HCT116 (cell line): ENCODE data around the gene FCRL5. TPM values are rescaled to one million over a fixed set of nuclear protein-coding genes. Genes with fewer than 3 reads are reported as not detected.

Source experiments
- ATAC-seq: fragments of 200-7000 bp; cut with Tn5 transposase; 2 replicates; pipeline ENCODE4 v1.9.1; 2020; ENCODE audit warnings: mild to moderate bottlenecking, moderate library complexity
- BruUV-seq: library from RNA; stranded (reverse); fragments of 400-500 nt; replicated peaks from 2 replicates; lab custom pipeline; 2021; lab: Mats Ljungman, UMichigan
- CTCF ChIA-PET: fragments of 300-600 bp; sonication (Branson Sonifier 250); formaldehyde crosslinking; loops from one replicate; lab custom pipeline; 2021; ENCODE audit warnings: antibody characterized with exemption; lab: Charles Lee
- POLR2A ChIA-PET: fragments of 300-600, 350-600 bp; sonication (Branson Sonifier 250); formaldehyde crosslinking; loops from one replicate; lab custom pipeline; 2021; ENCODE audit warnings: antibody characterized with exemption; lab: Charles Lee
- RAD21 ChIA-PET, 2 experiments: fragments of 300-600 bp; sonication (Branson Sonifier 250); formaldehyde crosslinking; loops; one replicate each; lab custom pipeline; 2023; ENCODE audit warnings: low total read pairs in 2 of 2; ENCODE audit not compliant: uncharacterized antibody in 2 of 2, unreplicated experiment in 2 of 2, low non-redundant PET in 1 of 2; lab: Charles Lee
- DNase-seq: peaks from one replicate; pipeline ENCODE4 v3.0.0-alpha.2; 2010; ENCODE audit warnings: low read depth, low spot score
- H2AFZ ChIP-seq: fragments of 200-600 bp; shearing (Covaris generic), sonication (generic); 2 replicates; pipeline ENCODE4 v1.6.1; 2017; ENCODE audit warnings: low read depth, mixed run types, mixed read lengths, antibody characterized with exemption, low read length; ENCODE audit not compliant: poor library complexity, severe bottlenecking
- H3K27ac ChIP-seq: 2 replicates; pipeline ENCODE4 v1.5.1; 2012; ENCODE audit warnings: low read depth, low read length
- H3K27me3 ChIP-seq: fragments of 200-600 bp; sonication (generic); 2 replicates; pipeline ENCODE4 v1.6.1; 2016; ENCODE audit warnings: mixed run types, low read length, mixed read lengths; ENCODE audit not compliant: insufficient read depth
- H3K36me3 ChIP-seq, 2 experiments: fragments of 200-500 bp in 1 of 2; fragments of 200-600 bp in 1 of 2; sonication (Bioruptor generic) in 1 of 2; sonication (generic) in 1 of 2; 2 replicates each; pipeline versions ENCODE4 v1.5.1 to v1.6.1; 2014 to 2016; ENCODE audit warnings: low read length in 2 of 2, inconsistent platforms in 1 of 2, mixed read lengths in 1 of 2, mixed run types in 1 of 2; ENCODE audit not compliant: insufficient read depth in 2 of 2, control insufficient read depth in 1 of 2
- H3K4me1 ChIP-seq, 2 experiments: fragments of 200-600 bp in 1 of 2; sonication (generic) in 1 of 2; 2 replicates each; pipeline versions ENCODE4 v1.5.1 to v1.6.1; 2012 to 2017; ENCODE audit warnings: low read length in 2 of 2, inconsistent platforms in 1 of 2, mild to moderate bottlenecking in 1 of 2, mixed read lengths in 1 of 2, mixed run types in 1 of 2, moderate library complexity in 1 of 2; ENCODE audit not compliant: insufficient read depth in 2 of 2, control insufficient read depth in 1 of 2
- H3K4me2 ChIP-seq: fragments of 200-600 bp; sonication (generic); 2 replicates; pipeline ENCODE4 v1.6.1; 2017; ENCODE audit warnings: mixed run types, low read length, mixed read lengths
- H3K4me3 ChIP-seq, 2 experiments: fragments of 200-600 bp in 1 of 2; sonication (generic) in 1 of 2; replicated peaks in 1 of 2; 2 replicates each; pipeline ENCODE4 v1.5.1; 2011 to 2016; ENCODE audit warnings: low read length in 2 of 2, control low read depth in 1 of 2, low read depth in 1 of 2, mild to moderate bottlenecking in 1 of 2, mixed read lengths in 1 of 2, mixed run types in 1 of 2
- H3K79me2 ChIP-seq: fragments of 200-600 bp; sonication (generic); 2 replicates; pipeline ENCODE4 v1.6.1; 2017; ENCODE audit warnings: mild to moderate bottlenecking, mixed run types, low read length, moderate library complexity, mixed read lengths; ENCODE audit not compliant: insufficient read depth
- H3K9ac ChIP-seq: fragments of 200-600 bp; sonication (generic); 2 replicates; pipeline ENCODE4 v1.6.1; 2016; ENCODE audit warnings: low read length, mixed read lengths
- H3K9me2 ChIP-seq: fragments of 200-600 bp; sonication (generic), shearing (Covaris generic); 2 replicates; pipeline ENCODE4 v1.6.1; 2017; ENCODE audit warnings: mixed run types, mild to moderate bottlenecking, moderate library complexity; ENCODE audit not compliant: insufficient read depth
- H3K9me3 ChIP-seq, 2 experiments: fragments of 200-500 bp in 1 of 2; fragments of 200-600 bp in 1 of 2; sonication (Bioruptor generic) in 1 of 2; sonication (generic) in 1 of 2; 2 replicates each; pipeline ENCODE4 v1.6.1; 2014 to 2017; ENCODE audit warnings: low read length in 2 of 2, mixed read lengths in 2 of 2, inconsistent platforms in 1 of 2, low read depth in 1 of 2, mild to moderate bottlenecking in 1 of 2, mixed run types in 1 of 2, moderate library complexity in 1 of 2; ENCODE audit not compliant: control insufficient read depth in 1 of 2, insufficient read depth in 1 of 2
- H4K20me1 ChIP-seq: fragments of 200-600 bp; sonication (generic), shearing (Covaris generic); 2 replicates; pipeline ENCODE4 v1.6.1; 2017; ENCODE audit warnings: mixed run types, mild to moderate bottlenecking, moderate library complexity; ENCODE audit not compliant: insufficient read depth
- CEBPB ChIP-seq: IDR thresholded peaks from 2 replicates; pipeline ENCODE4 v1.6.1; 2012; ENCODE audit warnings: low read depth
- EGR1 ChIP-seq: IDR thresholded peaks from 2 replicates; pipeline ENCODE4 v1.6.1; 2012; ENCODE audit warnings: low read depth
- EZH2phosphoT487 ChIP-seq: fragments of 200-600 bp; IDR thresholded peaks from 2 replicates; pipeline ENCODE4 v1.6.1; 2018; ENCODE audit warnings: antibody characterized with exemption, borderline replicate concordance
- FOSL1 ChIP-seq: IDR thresholded peaks from 2 replicates; pipeline ENCODE4 v1.6.1; 2012; ENCODE audit warnings: low read depth
- JUND ChIP-seq: IDR thresholded peaks from 2 replicates; pipeline ENCODE4 v1.6.1; 2012
- POLR2A ChIP-seq: IDR thresholded peaks from 2 replicates; pipeline ENCODE4 v1.7.0; 2011; ENCODE audit warnings: borderline replicate concordance; ENCODE audit not compliant: insufficient read depth, insufficient read length; ENCODE audit errors: extremely low read depth
- POLR2AphosphoS5 ChIP-seq: IDR thresholded peaks from 2 replicates; pipeline ENCODE4 v1.6.1; 2011; ENCODE audit warnings: mild to moderate bottlenecking, low read depth, low read length, moderate library complexity
- RAD21 ChIP-seq: IDR thresholded peaks from 2 replicates; pipeline ENCODE4 v1.6.1; 2012; ENCODE audit warnings: low read depth, mild to moderate bottlenecking
- SIN3A ChIP-seq: IDR thresholded peaks from 2 replicates; pipeline ENCODE4 v1.6.1; 2012; ENCODE audit warnings: low read depth
- SP1 ChIP-seq: IDR thresholded peaks from 2 replicates; pipeline ENCODE4 v1.6.1; 2012; ENCODE audit warnings: low read depth
- SRF ChIP-seq: IDR thresholded peaks from 2 replicates; pipeline ENCODE4 v1.6.1; 2012; ENCODE audit warnings: low read depth
- TCF7L2 ChIP-seq: IDR thresholded peaks from 2 replicates; pipeline ENCODE4 v1.7.0; 2011; ENCODE audit warnings: borderline replicate concordance, inconsistent platforms; ENCODE audit not compliant: insufficient read depth, insufficient read length; ENCODE audit errors: extremely low read depth
- YY1 ChIP-seq: IDR thresholded peaks from 2 replicates; pipeline ENCODE4 v1.6.1; 2011; ENCODE audit warnings: low read length, low read depth, moderate library complexity, mild to moderate bottlenecking; ENCODE audit not compliant: insufficient replicate concordance; ENCODE audit errors: extremely low read depth
- ZFX ChIP-seq: fragments of 450-650 bp; IDR thresholded peaks from 2 replicates; pipeline ENCODE4 v1.6.1; 2017
- ZNF274 ChIP-seq: fragments of 200-500 bp; sonication (Bioruptor generic); IDR thresholded peaks from 2 replicates; pipeline ENCODE4 v1.6.1; 2014; ENCODE audit warnings: mild to moderate bottlenecking, low read depth, low read length, inconsistent platforms
- intact Hi-C: fragments of 100-400 bp; cut with micrococcal nuclease; formaldehyde crosslinking; loops from 2 replicates; pipeline ENCODE4 v1.10.0; 2022
- total RNA-seq: library from RNA; stranded (reverse); gene quantifications from one replicate; pipeline ENCODE4 v1.2.1, GENCODE V29; 2021; ENCODE audit not compliant: unreplicated experiment
- TF ChIP-seq, protein P1 (sequence below): IDR thresholded peaks from 2 replicates; pipeline ENCODE4 v1.6.1; 2011; ENCODE audit warnings: mild to moderate bottlenecking, low read length, moderate library complexity; ENCODE audit not compliant: insufficient replicate concordance; ENCODE audit errors: extremely low read depth
- TF ChIP-seq, protein P2 (sequence below): IDR thresholded peaks from 2 replicates; pipeline ENCODE4 v1.6.1; 2012
- TF ChIP-seq, protein P3 (sequence below): IDR thresholded peaks from 2 replicates; pipeline ENCODE4 v1.6.1; 2012

The FCRL5 gene
- total RNA-seq, 1 experiment from 2014 or later, result not detected

DNA sequence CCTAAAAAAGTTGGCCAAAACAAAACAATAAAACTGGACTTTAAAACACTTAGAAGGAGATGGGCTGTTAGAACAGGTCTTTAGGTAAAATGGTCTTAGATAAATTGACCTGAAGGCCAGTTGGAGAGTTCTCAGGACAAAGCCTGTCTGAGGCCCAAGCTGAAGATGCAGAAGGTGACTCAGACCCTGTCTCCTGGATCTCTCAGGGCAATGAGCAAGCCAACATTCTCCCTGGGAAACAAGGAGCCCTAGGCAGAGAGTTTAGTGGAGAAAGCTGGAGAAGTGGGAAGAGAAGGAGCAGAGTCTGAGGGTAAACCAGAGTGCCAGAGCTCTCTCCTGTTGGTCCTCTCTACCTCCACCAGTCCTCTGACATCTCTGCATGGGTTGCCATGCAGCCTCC is 70.1 kb downstream of the FCRL5 start (continued):
- TF ChIP-seq, protein P1, sequence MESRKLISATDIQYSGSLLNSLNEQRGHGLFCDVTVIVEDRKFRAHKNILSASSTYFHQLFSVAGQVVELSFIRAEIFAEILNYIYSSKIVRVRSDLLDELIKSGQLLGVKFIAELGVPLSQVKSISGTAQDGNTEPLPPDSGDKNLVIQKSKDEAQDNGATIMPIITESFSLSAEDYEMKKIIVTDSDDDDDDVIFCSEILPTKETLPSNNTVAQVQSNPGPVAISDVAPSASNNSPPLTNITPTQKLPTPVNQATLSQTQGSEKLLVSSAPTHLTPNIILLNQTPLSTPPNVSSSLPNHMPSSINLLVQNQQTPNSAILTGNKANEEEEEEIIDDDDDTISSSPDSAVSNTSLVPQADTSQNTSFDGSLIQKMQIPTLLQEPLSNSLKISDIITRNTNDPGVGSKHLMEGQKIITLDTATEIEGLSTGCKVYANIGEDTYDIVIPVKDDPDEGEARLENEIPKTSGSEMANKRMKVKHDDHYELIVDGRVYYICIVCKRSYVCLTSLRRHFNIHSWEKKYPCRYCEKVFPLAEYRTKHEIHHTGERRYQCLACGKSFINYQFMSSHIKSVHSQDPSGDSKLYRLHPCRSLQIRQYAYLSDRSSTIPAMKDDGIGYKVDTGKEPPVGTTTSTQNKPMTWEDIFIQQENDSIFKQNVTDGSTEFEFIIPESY, result no peak
- TF ChIP-seq POLR2AphosphoS5, result no peak
- no peak for TF ChIP-seq SIN3A
- TF ChIP-seq, protein P2, sequence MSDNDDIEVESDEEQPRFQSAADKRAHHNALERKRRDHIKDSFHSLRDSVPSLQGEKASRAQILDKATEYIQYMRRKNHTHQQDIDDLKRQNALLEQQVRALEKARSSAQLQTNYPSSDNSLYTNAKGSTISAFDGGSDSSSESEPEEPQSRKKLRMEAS, result no peak
- TF ChIP-seq POLR2A, result no peak
- TF ChIP-seq RAD21, result no peak
- no peak for TF ChIP-seq EZH2phosphoT487
- TF ChIP-seq, all 23 proteins: peak for 0

DNA sequence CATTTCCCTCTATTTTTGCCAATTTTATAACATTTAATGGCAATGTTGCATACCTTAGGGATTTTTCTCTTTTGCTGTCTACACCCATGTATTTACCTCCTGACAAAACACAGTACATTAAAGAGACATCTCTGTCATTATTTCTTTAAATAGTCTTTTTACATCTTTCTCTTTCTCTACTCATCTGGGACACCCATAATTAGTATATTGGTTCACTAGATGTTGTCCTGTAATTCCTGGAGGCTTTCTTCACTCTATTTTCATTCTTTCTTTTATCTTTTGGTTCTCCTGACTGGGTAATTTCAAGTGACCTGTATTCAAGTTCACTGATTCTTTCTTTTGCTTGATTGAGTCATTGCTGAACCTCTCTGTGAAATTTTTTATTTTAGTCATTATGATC is 74.3 kb downstream of the FCRL5 start:
- no peaks in the 10 kb centered on the region for H3K9me2 ChIP-seq
- H3K36me3 ChIP-seq, result no peaks in the 10 kb centered on the region
- CTCF ChIA-PET, result interaction anchor here (1.0 kb wide), 1 partner anchor 16 kb away, joined by 3 read pairs; no protein-coding TSS in a partner anchor
- DNase-seq (no peak), ATAC-seq (no peak)
- no peaks in the 10 kb centered on the region for H3K9me3 ChIP-seq
- H3K27me3 ChIP-seq, result peaks cover 7% of the 10 kb centered on the region
- RAD21 ChIA-PET, result no interaction called here
- no peaks in the 10 kb centered on the region for H3K4me1 ChIP-seq
- no peaks in the 10 kb centered on the region for H3K79me2 ChIP-seq
- H4K20me1 ChIP-seq, result no peaks in the 10 kb centered on the region; the same call in 1 of the 2 replicates
- intact Hi-C loops, result no loop called here
- no peak overlapping the region for H3K4me2 ChIP-seq
- BruUV-seq, result no TSS peak
- no peak overlapping the region for H2AFZ ChIP-seq
- no peak overlapping the region for H3K27ac ChIP-seq
- H3K9ac ChIP-seq, result no peak overlapping the region
- POLR2A ChIA-PET, result no interaction called here
- no peak overlapping the region for H3K4me3 ChIP-seq
- TF ChIP-seq EZH2phosphoT487, result no peak
- no peak for TF ChIP-seq SRF
- no peak for TF ChIP-seq RAD21
- no peak for TF ChIP-seq SIN3A
- no peak for TF ChIP-seq POLR2AphosphoS5
- no peak for TF ChIP-seq ZFX
- TF ChIP-seq EGR1, result no peak
- TF ChIP-seq ZNF274, result no peak
- no peak for TF ChIP-seq POLR2A
- no peak for TF ChIP-seq CEBPB
- no peak for TF ChIP-seq YY1
- TF ChIP-seq, protein P2, result no peak
- TF ChIP-seq, protein P3, sequence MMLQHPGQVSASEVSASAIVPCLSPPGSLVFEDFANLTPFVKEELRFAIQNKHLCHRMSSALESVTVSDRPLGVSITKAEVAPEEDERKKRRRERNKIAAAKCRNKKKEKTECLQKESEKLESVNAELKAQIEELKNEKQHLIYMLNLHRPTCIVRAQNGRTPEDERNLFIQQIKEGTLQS, result no peak
- no peak for TF ChIP-seq TCF7L2
- no peak for TF ChIP-seq JUND
- TF ChIP-seq FOSL1, result no peak
- TF ChIP-seq, protein P1, result no peak
- TF ChIP-seq SP1, result no peak
